ENCODE results near the gene TTC4. TPM values are rescaled to one million over a fixed set of nuclear protein-coding genes. Genes with fewer than 3 reads are reported as not detected.

TTC4 gene
- polyA plus RNA-seq, 1 donor, result 22.4 TPM

DNA sequence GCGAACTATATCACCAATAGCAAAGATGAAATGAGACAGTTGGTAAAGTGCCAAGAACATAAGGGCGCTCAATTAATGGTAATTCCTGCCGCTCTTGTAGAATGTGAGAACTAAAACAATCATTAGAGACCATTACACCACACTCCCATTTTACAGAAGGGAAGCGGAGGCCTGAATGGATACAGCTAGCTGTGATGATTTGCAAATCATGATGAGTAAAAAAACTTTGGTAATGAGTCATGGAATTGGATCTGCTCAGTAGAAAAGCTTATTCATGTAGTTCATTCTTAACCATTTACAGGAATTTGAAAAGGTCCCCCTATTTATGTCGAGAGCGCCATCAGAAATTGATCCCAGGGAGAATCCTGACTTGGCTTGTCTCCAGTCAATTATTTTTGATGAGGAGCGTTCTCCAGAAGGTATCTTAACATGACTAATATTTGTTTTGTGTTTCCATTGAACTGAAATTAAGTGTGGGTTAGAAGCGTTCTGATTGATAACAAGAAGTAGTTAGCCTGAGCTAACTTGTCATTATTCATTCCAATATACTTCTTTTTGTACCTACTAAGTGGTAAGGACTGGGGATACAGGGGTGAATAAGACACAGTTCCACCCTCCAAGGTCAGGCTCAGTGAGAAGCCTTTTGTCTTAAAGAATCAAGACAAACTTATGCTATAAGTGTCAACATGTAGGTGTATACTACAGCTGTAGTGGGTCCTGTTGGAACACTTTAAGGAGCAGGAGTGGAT, 812 bp downstream of the TTC4 start:
- no peaks in the 10 kb centered on the region for H3K9me3 ChIP-seq (ENCODE audit: control insufficient read depth, low read depth, low read length)
- H3K4me1 ChIP-seq (ENCODE audit: control insufficient read depth, insufficient read depth, low read length), result peaks cover 7% of the 10 kb centered on the region
- peak overlapping the region; percentile 79 for H3K4me3 ChIP-seq (ENCODE audit: low read length)
- no peaks in the 10 kb centered on the region for H3K27me3 ChIP-seq (ENCODE audit: control insufficient read depth, insufficient read depth, low read length)
- H3K36me3 ChIP-seq (ENCODE audit: control insufficient read depth, insufficient read depth, low read length), result peaks cover 27% of the 10 kb centered on the region
- no peak overlapping the region for H3K27ac ChIP-seq (ENCODE audit: low read length)
- WGBS (ENCODE audit: insufficient coverage, low lambda C conversion rate), result 23% methylated on average over 4 of the region's 8 CpGs
- DNase-seq, result peak in 1 of 2 donors; percentile 4

DNA sequence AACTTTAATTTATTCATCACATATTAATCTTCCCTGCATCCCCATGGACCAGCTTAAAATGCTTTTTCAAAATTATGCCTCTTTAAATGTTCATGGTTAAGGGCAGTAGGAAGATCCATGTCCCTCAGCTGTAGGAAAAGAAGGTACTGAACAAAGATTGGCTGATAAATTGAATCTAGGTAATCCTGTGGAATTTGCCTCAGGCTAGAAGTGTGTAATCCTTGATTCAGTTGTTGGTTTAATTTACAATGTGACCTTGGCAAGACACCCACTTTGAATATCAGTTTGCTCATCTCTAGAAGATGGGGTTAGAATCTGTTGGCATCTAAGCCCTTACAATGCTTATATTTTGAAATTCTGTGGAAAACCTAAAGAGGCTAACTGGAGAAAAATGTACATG, 6.1 kb downstream of the TTC4 start:
- no peak for DNase-seq
- Histone ChIP-seq H3K27ac (ENCODE audit: low read length) (no peak overlapping the region), H3K4me3 (ENCODE audit: low read length) (no peak overlapping the region), H3K27me3 (ENCODE audit: control insufficient read depth, insufficient read depth, low read length) (no peaks in the 10 kb centered on the region), H3K4me1 (ENCODE audit: control insufficient read depth, insufficient read depth, low read length) (no peaks in the 10 kb centered on the region), H3K9me3 (ENCODE audit: control insufficient read depth, low read depth, low read length) (peaks cover 9% of the 10 kb centered on the region), H3K36me3 (ENCODE audit: control insufficient read depth, insufficient read depth, low read length) (peaks cover 70% of the 10 kb centered on the region)

GRCh38 chr1:54723985-54724384, 8.3 kb downstream of the TTC4 start:
- Histone ChIP-seq H3K4me3 (ENCODE audit: low read length) (no peak overlapping the region), H3K36me3 (ENCODE audit: control insufficient read depth, insufficient read depth, low read length) (peaks cover 66% of the 10 kb centered on the region), H3K27me3 (ENCODE audit: control insufficient read depth, insufficient read depth, low read length) (no peaks in the 10 kb centered on the region), H3K9me3 (ENCODE audit: control insufficient read depth, low read depth, low read length) (peaks cover 9% of the 10 kb centered on the region), H3K4me1 (ENCODE audit: control insufficient read depth, insufficient read depth, low read length) (no peaks in the 10 kb centered on the region), H3K27ac (ENCODE audit: low read length) (no peak overlapping the region)
- DNase-seq, result no peak

DNA sequence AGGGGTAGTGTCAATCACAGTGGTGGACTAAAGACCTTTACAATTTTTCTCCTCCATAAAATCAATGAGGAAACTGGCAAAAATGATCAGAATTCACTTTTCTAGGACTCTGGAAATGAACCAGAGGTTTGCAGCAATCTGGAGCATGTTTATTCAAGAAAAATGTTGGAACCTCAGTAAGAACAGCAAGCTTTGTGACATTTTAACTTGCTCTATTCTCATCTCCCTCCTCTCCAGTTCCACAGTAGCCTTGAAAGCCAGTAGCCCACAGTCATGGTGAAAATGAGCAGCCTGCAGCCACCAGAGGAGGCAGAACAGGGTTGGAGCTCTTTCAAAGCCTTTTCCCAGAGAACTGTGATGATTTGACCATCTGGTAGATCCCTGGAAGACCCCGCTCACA, 9.1 kb downstream of the TTC4 start:
- no peaks in the 10 kb centered on the region for H3K4me1 ChIP-seq (ENCODE audit: control insufficient read depth, insufficient read depth, low read length)

DNA sequence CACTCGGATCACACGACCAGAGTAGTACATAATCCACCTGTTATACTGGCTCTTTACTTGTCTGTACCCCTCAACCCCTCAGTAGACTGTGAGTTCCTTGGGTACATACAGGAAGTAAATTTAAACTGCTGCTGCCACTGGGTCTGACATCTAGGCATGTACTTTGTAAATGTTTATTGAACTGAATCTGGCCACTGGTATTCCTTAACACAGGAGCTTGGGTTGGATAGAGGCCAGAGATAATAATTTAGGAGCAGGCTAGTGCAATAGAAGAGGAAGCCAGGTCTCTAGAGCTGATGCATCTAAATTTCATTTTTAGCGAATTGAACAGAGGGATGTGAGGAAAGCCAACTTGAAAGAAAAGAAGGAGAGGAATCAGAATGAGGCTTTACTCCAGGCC, 12.4 kb downstream of the TTC4 start:
- H3K27ac ChIP-seq (ENCODE audit: low read length), result no peak overlapping the region
- no peak overlapping the region for H3K4me3 ChIP-seq (ENCODE audit: low read length)
- peaks cover 71% of the 10 kb centered on the region for H3K36me3 ChIP-seq (ENCODE audit: control insufficient read depth, insufficient read depth, low read length)
- H3K9me3 ChIP-seq (ENCODE audit: control insufficient read depth, low read depth, low read length), result peaks cover 9% of the 10 kb centered on the region
- 100% methylated on average over 1 of the region's 3 CpGs for WGBS (ENCODE audit: insufficient coverage, low lambda C conversion rate)
- DNase-seq, result no peak
- H3K27me3 ChIP-seq (ENCODE audit: control insufficient read depth, insufficient read depth, low read length), result no peaks in the 10 kb centered on the region
- H3K4me1 ChIP-seq (ENCODE audit: control insufficient read depth, insufficient read depth, low read length), result no peaks in the 10 kb centered on the region

More for the DNA sequence above, 9.1 kb downstream of the TTC4 start:
- WGBS (ENCODE audit: insufficient coverage, low lambda C conversion rate), result no CpG with 5 or more reads among the region's 1 CpG
- Histone ChIP-seq H3K27ac (ENCODE audit: low read length) (no peak overlapping the region), H3K9me3 (ENCODE audit: control insufficient read depth, low read depth, low read length) (peaks cover 9% of the 10 kb centered on the region), H3K4me3 (ENCODE audit: low read length) (no peak overlapping the region), H3K27me3 (ENCODE audit: control insufficient read depth, insufficient read depth, low read length) (no peaks in the 10 kb centered on the region), H3K36me3 (ENCODE audit: control insufficient read depth, insufficient read depth, low read length) (peaks cover 69% of the 10 kb centered on the region)
- no peak for DNase-seq

GRCh38 chr1:54736685-54737084, 21.0 kb downstream of the TTC4 start:
- DNase-seq, result no peak
- H3K36me3 ChIP-seq (ENCODE audit: control insufficient read depth, insufficient read depth, low read length), result peaks cover 76% of the 10 kb centered on the region
- H3K27ac ChIP-seq (ENCODE audit: low read length), result no peak overlapping the region
- no peak overlapping the region for H3K4me3 ChIP-seq (ENCODE audit: low read length)
- H3K27me3 ChIP-seq (ENCODE audit: control insufficient read depth, insufficient read depth, low read length), result no peaks in the 10 kb centered on the region
- no peaks in the 10 kb centered on the region for H3K4me1 ChIP-seq (ENCODE audit: control insufficient read depth, insufficient read depth, low read length)
- WGBS (ENCODE audit: insufficient coverage, low lambda C conversion rate), result 100% methylated on average over 3 of the region's 5 CpGs
- no peaks in the 10 kb centered on the region for H3K9me3 ChIP-seq (ENCODE audit: control insufficient read depth, low read depth, low read length)

DNA sequence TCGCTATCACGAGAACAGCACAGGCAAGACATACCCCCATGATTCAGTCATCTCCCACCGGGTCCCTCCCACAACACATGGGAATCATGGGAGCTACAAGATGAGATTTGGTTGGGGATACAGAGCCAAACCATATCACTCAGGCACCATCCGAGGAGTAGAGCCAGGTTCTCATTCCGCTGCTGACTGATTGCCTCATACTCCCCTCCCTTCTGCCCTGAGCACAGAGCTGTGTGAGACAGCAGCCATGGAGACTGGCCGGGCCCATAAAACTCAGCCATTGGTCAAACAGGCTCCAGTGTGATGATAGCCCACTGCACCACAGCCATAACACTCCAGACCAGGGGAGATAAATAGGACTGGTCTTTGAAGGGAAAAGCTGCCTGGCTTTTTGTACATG, 22.6 kb downstream of the TTC4 start:
- Histone ChIP-seq H3K4me3 (ENCODE audit: low read length) (no peak overlapping the region), H3K36me3 (ENCODE audit: control insufficient read depth, insufficient read depth, low read length) (peaks cover 76% of the 10 kb centered on the region), H3K4me1 (ENCODE audit: control insufficient read depth, insufficient read depth, low read length) (no peaks in the 10 kb centered on the region), H3K27me3 (ENCODE audit: control insufficient read depth, insufficient read depth, low read length) (no peaks in the 10 kb centered on the region), H3K9me3 (ENCODE audit: control insufficient read depth, low read depth, low read length) (no peaks in the 10 kb centered on the region), H3K27ac (ENCODE audit: low read length) (no peak overlapping the region)
- DNase-seq, result no peak
- WGBS (ENCODE audit: insufficient coverage, low lambda C conversion rate), result no CpG with 5 or more reads among the region's 6 CpGs

- no peak overlapping the region for H3K27ac ChIP-seq (ENCODE audit: low read length)
- DNase-seq, result no peak
- no peak overlapping the region for H3K4me3 ChIP-seq (ENCODE audit: low read length)
- H3K9me3 ChIP-seq (ENCODE audit: control insufficient read depth, low read depth, low read length), result no peaks in the 10 kb centered on the region
- WGBS (ENCODE audit: insufficient coverage, low lambda C conversion rate), result no CpG with 5 or more reads among the region's 4 CpGs
- H3K36me3 ChIP-seq (ENCODE audit: control insufficient read depth, insufficient read depth, low read length), result peaks cover 63% of the 10 kb centered on the region
- no peaks in the 10 kb centered on the region for H3K4me1 ChIP-seq (ENCODE audit: control insufficient read depth, insufficient read depth, low read length)
- no peaks in the 10 kb centered on the region for H3K27me3 ChIP-seq (ENCODE audit: control insufficient read depth, insufficient read depth, low read length)
Observed at GRCh38 chr1:54741531-54741930, 25.9 kb downstream of the TTC4 start.

GRCh38 chr1:54742282-54742681, 26.6 kb downstream of the TTC4 start:
- no CpG with 5 or more reads among the region's 4 CpGs for WGBS (ENCODE audit: insufficient coverage, low lambda C conversion rate)

DNA sequence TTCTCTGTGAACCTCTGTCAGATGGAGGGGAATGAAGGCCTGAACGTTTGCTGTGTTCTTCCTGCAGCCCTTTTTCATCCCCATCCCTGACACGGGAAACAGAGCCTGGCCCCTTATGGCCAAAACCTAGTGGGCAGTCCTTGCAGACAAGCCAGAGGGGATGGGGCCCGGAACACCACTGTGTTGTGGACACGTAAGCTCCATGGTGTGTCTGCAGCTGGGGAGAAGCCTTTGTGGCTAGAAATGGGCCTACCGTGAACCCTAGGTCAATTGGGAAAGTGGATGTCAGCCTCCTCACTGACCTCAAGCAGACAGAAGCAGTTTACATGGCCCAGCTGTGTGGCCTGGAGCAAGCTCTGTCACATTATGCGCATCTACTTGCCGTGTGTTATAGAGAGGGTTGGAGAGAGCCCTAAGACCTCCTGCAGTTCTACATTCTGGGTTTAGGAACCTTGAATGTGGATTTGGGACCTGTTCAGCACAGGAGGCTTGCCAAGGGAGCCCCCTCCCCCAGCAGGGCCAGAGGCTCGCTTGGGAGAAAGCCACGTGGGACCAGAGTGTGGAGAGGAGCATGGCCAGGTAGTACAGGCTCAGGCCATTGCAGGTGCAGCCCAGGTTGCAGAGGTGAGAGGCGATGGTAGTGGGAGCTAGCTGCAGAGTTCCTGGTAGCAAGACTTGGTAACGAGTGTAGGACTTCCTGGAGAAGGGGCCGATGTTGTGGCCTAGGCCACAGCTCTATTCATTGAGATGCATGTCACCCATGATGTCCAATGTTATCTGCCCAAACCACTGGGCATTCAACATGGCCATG, 28.0 kb downstream of the TTC4 start:
- no peak for DNase-seq
- no peaks in the 10 kb centered on the region for H3K4me1 ChIP-seq (ENCODE audit: control insufficient read depth, insufficient read depth, low read length)
- H3K27ac ChIP-seq (ENCODE audit: low read length), result no peak overlapping the region
- H3K4me3 ChIP-seq (ENCODE audit: low read length), result no peak overlapping the region
- peaks cover 46% of the 10 kb centered on the region for H3K36me3 ChIP-seq (ENCODE audit: control insufficient read depth, insufficient read depth, low read length)
- H3K9me3 ChIP-seq (ENCODE audit: control insufficient read depth, low read depth, low read length), result no peaks in the 10 kb centered on the region
- no peaks in the 10 kb centered on the region for H3K27me3 ChIP-seq (ENCODE audit: control insufficient read depth, insufficient read depth, low read length)
- no CpG with 5 or more reads among the region's 12 CpGs for WGBS (ENCODE audit: insufficient coverage, low lambda C conversion rate)

More at GRCh38 chr1:54742282-54742681, 26.6 kb downstream of the TTC4 start:
- Histone ChIP-seq H3K36me3 (ENCODE audit: control insufficient read depth, insufficient read depth, low read length) (peaks cover 55% of the 10 kb centered on the region), H3K4me1 (ENCODE audit: control insufficient read depth, insufficient read depth, low read length) (no peaks in the 10 kb centered on the region), H3K9me3 (ENCODE audit: control insufficient read depth, low read depth, low read length) (no peaks in the 10 kb centered on the region), H3K27me3 (ENCODE audit: control insufficient read depth, insufficient read depth, low read length) (no peaks in the 10 kb centered on the region), H3K27ac (ENCODE audit: low read length) (no peak overlapping the region), H3K4me3 (ENCODE audit: low read length) (no peak overlapping the region)
- peak in 1 of 2 donors; percentile 9 for DNase-seq

All from large intestine (tissue), 3 donors.